H1 (cell line): ENCODE measurements around the gene PPP1R15B. TPM values are rescaled to one million over a fixed set of nuclear protein-coding genes. Genes with fewer than 3 reads are reported as not detected.

Experiments
- SAP30 ChIP-seq: fragments of 300-600 bp; sonication (generic); IDR thresholded peaks from 2 replicates; pipeline ENCODE4 v1.7.1; 2012; ENCODE audit warnings: low read length, moderate library complexity, mild to moderate bottlenecking, inconsistent platforms; ENCODE audit not compliant: insufficient read depth, insufficient replicate concordance
- SIN3A ChIP-seq, 2 experiments: IDR thresholded peaks in 1 of 2; conservative IDR thresholded peaks in 1 of 2; 2 replicates each; pipeline ENCODE4 v1.6.1; 2011 to 2012; ENCODE audit warnings: low read length in 2 of 2, improper control_type of control experiment in 1 of 2, low read depth in 1 of 2, mild to moderate bottlenecking in 1 of 2
- polyA plus RNA-seq, 7 experiments: library from polyadenylated mRNA; depleted of rRNA in 3 of 7; stranded (reverse) in 5 of 7; unstranded in 2 of 7; fragments of >200 nt in 5 of 7; fragments of 200-250 nt in 2 of 7; gene quantifications; 1 replicate in 5 of 7; 2 replicates in 1 of 7; 4 replicates in 1 of 7; pipeline versions ENCODE4 v1.2.1 to v1.2.3, GENCODE V29; 2011 to 2013; ENCODE audit warnings: missing spikeins in 2 of 7, mixed read lengths in 2 of 7
- total RNA-seq: library from RNA; stranded (reverse); fragmentation: NEBNext Ultra II Directional; extraction: Animal tissue kit (Norgen Biotek cat#: 25700); gene quantifications from 2 replicates; pipeline ENCODE4 v1.2.1, GENCODE V29; 2021
- TF ChIP-seq, protein P1 (sequence below): fragments of 300-600 bp; sonication (generic); IDR thresholded peaks from 2 replicates; pipeline ENCODE4 v1.7.1; 2012; ENCODE audit warnings: low read length, moderate library complexity, mild to moderate bottlenecking, inconsistent platforms; ENCODE audit not compliant: insufficient replicate concordance

The PPP1R15B gene
- total and polyA plus RNA-seq, 2 of the 8 experiments (the other 6 are each of a cell fraction or from before 2014, with no cell fraction given): 14.4 to 72.2 TPM

DNA sequence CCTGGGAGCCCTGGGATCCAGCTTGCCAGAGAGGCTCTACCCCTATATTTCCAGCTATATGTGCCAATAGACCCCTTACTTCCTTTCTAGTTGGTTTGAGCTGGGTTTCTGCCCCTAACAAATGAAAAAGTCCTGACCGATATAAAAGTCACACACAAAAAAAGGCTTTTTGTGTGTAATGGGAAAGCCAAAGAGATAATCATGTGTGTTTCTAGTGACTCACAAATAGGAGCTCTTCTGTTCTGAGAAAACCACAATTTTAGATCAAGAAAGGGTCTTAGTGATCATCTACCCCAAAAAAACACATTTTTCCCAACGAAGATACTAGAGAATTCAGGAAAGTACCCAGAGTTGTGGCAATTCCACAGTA, 28.9 kb downstream of the PPP1R15B start (continued):
- TF ChIP-seq, protein P1, sequence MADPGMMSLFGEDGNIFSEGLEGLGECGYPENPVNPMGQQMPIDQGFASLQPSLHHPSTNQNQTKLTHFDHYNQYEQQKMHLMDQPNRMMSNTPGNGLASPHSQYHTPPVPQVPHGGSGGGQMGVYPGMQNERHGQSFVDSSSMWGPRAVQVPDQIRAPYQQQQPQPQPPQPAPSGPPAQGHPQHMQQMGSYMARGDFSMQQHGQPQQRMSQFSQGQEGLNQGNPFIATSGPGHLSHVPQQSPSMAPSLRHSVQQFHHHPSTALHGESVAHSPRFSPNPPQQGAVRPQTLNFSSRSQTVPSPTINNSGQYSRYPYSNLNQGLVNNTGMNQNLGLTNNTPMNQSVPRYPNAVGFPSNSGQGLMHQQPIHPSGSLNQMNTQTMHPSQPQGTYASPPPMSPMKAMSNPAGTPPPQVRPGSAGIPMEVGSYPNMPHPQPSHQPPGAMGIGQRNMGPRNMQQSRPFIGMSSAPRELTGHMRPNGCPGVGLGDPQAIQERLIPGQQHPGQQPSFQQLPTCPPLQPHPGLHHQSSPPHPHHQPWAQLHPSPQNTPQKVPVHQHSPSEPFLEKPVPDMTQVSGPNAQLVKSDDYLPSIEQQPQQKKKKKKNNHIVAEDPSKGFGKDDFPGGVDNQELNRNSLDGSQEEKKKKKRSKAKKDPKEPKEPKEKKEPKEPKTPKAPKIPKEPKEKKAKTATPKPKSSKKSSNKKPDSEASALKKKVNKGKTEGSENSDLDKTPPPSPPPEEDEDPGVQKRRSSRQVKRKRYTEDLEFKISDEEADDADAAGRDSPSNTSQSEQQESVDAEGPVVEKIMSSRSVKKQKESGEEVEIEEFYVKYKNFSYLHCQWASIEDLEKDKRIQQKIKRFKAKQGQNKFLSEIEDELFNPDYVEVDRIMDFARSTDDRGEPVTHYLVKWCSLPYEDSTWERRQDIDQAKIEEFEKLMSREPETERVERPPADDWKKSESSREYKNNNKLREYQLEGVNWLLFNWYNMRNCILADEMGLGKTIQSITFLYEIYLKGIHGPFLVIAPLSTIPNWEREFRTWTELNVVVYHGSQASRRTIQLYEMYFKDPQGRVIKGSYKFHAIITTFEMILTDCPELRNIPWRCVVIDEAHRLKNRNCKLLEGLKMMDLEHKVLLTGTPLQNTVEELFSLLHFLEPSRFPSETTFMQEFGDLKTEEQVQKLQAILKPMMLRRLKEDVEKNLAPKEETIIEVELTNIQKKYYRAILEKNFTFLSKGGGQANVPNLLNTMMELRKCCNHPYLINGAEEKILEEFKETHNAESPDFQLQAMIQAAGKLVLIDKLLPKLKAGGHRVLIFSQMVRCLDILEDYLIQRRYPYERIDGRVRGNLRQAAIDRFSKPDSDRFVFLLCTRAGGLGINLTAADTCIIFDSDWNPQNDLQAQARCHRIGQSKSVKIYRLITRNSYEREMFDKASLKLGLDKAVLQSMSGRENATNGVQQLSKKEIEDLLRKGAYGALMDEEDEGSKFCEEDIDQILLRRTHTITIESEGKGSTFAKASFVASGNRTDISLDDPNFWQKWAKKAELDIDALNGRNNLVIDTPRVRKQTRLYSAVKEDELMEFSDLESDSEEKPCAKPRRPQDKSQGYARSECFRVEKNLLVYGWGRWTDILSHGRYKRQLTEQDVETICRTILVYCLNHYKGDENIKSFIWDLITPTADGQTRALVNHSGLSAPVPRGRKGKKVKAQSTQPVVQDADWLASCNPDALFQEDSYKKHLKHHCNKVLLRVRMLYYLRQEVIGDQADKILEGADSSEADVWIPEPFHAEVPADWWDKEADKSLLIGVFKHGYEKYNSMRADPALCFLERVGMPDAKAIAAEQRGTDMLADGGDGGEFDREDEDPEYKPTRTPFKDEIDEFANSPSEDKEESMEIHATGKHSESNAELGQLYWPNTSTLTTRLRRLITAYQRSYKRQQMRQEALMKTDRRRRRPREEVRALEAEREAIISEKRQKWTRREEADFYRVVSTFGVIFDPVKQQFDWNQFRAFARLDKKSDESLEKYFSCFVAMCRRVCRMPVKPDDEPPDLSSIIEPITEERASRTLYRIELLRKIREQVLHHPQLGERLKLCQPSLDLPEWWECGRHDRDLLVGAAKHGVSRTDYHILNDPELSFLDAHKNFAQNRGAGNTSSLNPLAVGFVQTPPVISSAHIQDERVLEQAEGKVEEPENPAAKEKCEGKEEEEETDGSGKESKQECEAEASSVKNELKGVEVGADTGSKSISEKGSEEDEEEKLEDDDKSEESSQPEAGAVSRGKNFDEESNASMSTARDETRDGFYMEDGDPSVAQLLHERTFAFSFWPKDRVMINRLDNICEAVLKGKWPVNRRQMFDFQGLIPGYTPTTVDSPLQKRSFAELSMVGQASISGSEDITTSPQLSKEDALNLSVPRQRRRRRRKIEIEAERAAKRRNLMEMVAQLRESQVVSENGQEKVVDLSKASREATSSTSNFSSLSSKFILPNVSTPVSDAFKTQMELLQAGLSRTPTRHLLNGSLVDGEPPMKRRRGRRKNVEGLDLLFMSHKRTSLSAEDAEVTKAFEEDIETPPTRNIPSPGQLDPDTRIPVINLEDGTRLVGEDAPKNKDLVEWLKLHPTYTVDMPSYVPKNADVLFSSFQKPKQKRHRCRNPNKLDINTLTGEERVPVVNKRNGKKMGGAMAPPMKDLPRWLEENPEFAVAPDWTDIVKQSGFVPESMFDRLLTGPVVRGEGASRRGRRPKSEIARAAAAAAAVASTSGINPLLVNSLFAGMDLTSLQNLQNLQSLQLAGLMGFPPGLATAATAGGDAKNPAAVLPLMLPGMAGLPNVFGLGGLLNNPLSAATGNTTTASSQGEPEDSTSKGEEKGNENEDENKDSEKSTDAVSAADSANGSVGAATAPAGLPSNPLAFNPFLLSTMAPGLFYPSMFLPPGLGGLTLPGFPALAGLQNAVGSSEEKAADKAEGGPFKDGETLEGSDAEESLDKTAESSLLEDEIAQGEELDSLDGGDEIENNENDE: no peak
- TF ChIP-seq SIN3A (conservative IDR thresholded peaks at IDR 0.05 in 1 of 2, IDR thresholded peaks at IDR 0.05 in 1 of 2; ENCODE audit: low read depth in 1 of 2, low read length in 2 of 2) (no peak), SAP30 (no peak)
